GM12873 (cell line): ENCODE results near the gene RELN.

Experiments used
- CTCF ChIP-seq: IDR thresholded peaks from 2 replicates; pipeline ENCODE4 v1.5.1; 2012; ENCODE audit warnings: low read depth, mild to moderate bottlenecking, moderate library complexity, low read length, control low read depth; ENCODE audit not compliant: insufficient read depth; ENCODE audit errors: missing control alignments

The RELN gene

GRCh38 chr7:103445228-103446048 is 544.0 kb downstream of the RELN start:
- no peak for TF ChIP-seq CTCF

- TF ChIP-seq CTCF, result no peak
Measured at GRCh38 chr7:103439661-103440060, 549.8 kb downstream of the RELN start.

GRCh38 chr7:103437623-103438022 is 551.8 kb downstream of the RELN start:
- no peak for TF ChIP-seq CTCF

- no peak for TF ChIP-seq CTCF
Measured at GRCh38 chr7:103432712-103433111, 556.7 kb downstream of the RELN start.

GRCh38 chr7:103425177-103425576 is 564.3 kb downstream of the RELN start:
- no peak for TF ChIP-seq CTCF

- no peak for TF ChIP-seq CTCF
Measured at GRCh38 chr7:103423467-103424179, 565.8 kb downstream of the RELN start.
